ENCODE results near the gene YTHDF2. TPM values are rescaled to one million over a fixed set of nuclear protein-coding genes. Genes with fewer than 3 reads are reported as not detected.
"Not testable (repeated sequence)": the region's sequence is repeated elsewhere in the genome, so short reads cannot be mapped to it uniquely, and the experiment has no call there.

The YTHDF2 gene
- total and polyA plus RNA-seq, 2 of the 13 experiments (the other 11 are each of a cell fraction or from before 2014, with no cell fraction given) = 48.4 to 59.6 TPM

GRCh38 chr1:28736450-28737306 lies at the start of gene YTHDF2 (continued):
- no peak for TF ChIP-seq ZFP36 (IDR thresholded peaks at IDR 0.05; ENCODE audit: borderline replicate concordance, low read depth, low read length, partially characterized antibody)

- CTCF ChIA-PET (ENCODE audit: low intra/inter-chr PET ratio, low total read pairs); H3K36me3 ChIP-seq (replicated peaks in 1 of 2; ENCODE audit: control insufficient read depth in 1 of 2, insufficient read depth in 2 of 2, low read length in 2 of 2); ATAC-seq; H4K20me1 ChIP-seq (ENCODE audit: insufficient read depth, low read length); H2AFZ ChIP-seq (ENCODE audit: low read length); BruUV-seq (replicated peaks); POLR2A ChIA-PET; FAIRE-seq; DNase-seq (ENCODE audit: low spot score); H3K9ac ChIP-seq (ENCODE audit: insufficient read depth, low read depth, low read length); H3K27me3 ChIP-seq (ENCODE audit: control insufficient read depth in 1 of 2, insufficient read depth in 2 of 2, low read length in 2 of 2); intact Hi-C loops (cut with micrococcal nuclease; ENCODE audit: unreplicated experiment); H3K79me2 ChIP-seq (ENCODE audit: insufficient read depth, low read length); H3K27ac ChIP-seq (ENCODE audit: extremely low read length, insufficient read depth, low read length); H3K4me3 ChIP-seq (replicated peaks in 1 of 3; ENCODE audit: insufficient read depth in 1 of 3, low read depth in 2 of 3, low read length in 3 of 3); H3K4me2 ChIP-seq (ENCODE audit: low read depth, low read length); H3K4me1 ChIP-seq (ENCODE audit: insufficient read depth, low read length); in situ Hi-C loops (cut with HindIII; ENCODE audit: extremely low pct_ligation_motif_present, low pct_unique_long_range_greater_than_20kb); H3K9me3 ChIP-seq (ENCODE audit: low read length): not testable (repeated sequence)
- WGBS (ENCODE audit: low lambda C conversion rate) = 100% methylated on average over 1 of the region's 1 CpG
Observed at GRCh38 chr1:28691627-28692026, 45.1 kb upstream of the YTHDF2 start.

- H3K9me3 ChIP-seq (ENCODE audit: low read length) = no peaks in the 10 kb centered on the region
- no peak overlapping the region for H2AFZ ChIP-seq (ENCODE audit: low read length)
- no peak for FAIRE-seq
- no TSS peak for BruUV-seq (replicated peaks)
- H3K4me2 ChIP-seq (ENCODE audit: low read depth, low read length) = no peak overlapping the region
- no peak overlapping the region for H3K4me3 ChIP-seq (replicated peaks in 1 of 3; ENCODE audit: insufficient read depth in 1 of 3, low read depth in 2 of 3, low read length in 3 of 3)
- ChIA-PET POLR2A (no interaction called here), CTCF (ENCODE audit: low intra/inter-chr PET ratio, low total read pairs) (no interaction called here)
- in situ Hi-C loops (cut with HindIII; ENCODE audit: extremely low pct_ligation_motif_present, low pct_unique_long_range_greater_than_20kb) (no loop called here), intact Hi-C loops (cut with micrococcal nuclease; ENCODE audit: unreplicated experiment) (no loop called here)
- H3K27me3 ChIP-seq (ENCODE audit: control insufficient read depth in 1 of 2, insufficient read depth in 2 of 2, low read length in 2 of 2) = no peaks in the 10 kb centered on the region
- no peak overlapping the region for H3K27ac ChIP-seq (ENCODE audit: extremely low read length, insufficient read depth, low read length)
- no peak for ATAC-seq
- no peaks in the 10 kb centered on the region for H3K79me2 ChIP-seq (ENCODE audit: insufficient read depth, low read length)
- DNase-seq (ENCODE audit: low spot score) = no peak
- H3K36me3 ChIP-seq (replicated peaks in 1 of 2; ENCODE audit: control insufficient read depth in 1 of 2, insufficient read depth in 2 of 2, low read length in 2 of 2) = peaks cover 3 to 25% of the 10 kb centered on the region in 2 experiments; a peak in 3 of 5 replicates
- WGBS (ENCODE audit: low lambda C conversion rate) = 75% methylated on average over 3 of the region's 3 CpGs
- H4K20me1 ChIP-seq (ENCODE audit: insufficient read depth, low read length) = no peaks in the 10 kb centered on the region
- H3K4me1 ChIP-seq (ENCODE audit: insufficient read depth, low read length) = no peaks in the 10 kb centered on the region
- H3K9ac ChIP-seq (ENCODE audit: insufficient read depth, low read depth, low read length) = no peak overlapping the region
- no peak for TF ChIP-seq BHLHE40 (IDR thresholded peaks at IDR 0.05; ENCODE audit: low read length)
- TF ChIP-seq LBX2 (CRISPR knock-in tag; IDR thresholded peaks at IDR 0.05; ENCODE audit: borderline replicate concordance) = no peak
- no peak for TF ChIP-seq ZNF33B (CRISPR knock-in tag; IDR thresholded peaks at IDR 0.05)
- TF ChIP-seq FLYWCH1 (CRISPR knock-in tag; IDR thresholded peaks at IDR 0.05) = no peak
- no peak for TF ChIP-seq NBN (conservative IDR thresholded peaks at IDR 0.05)
- TF ChIP-seq PTBP1 (IDR thresholded peaks at IDR 0.05; ENCODE audit: low read depth, low read length, poor library complexity, severe bottlenecking) = no peak
- no peak for TF ChIP-seq GRHL1 (CRISPR knock-in tag; conservative IDR thresholded peaks at IDR 0.05)
- no peak for TF ChIP-seq ZNF550 (CRISPR knock-in tag; IDR thresholded peaks at IDR 0.05; ENCODE audit: borderline replicate concordance)
- TF ChIP-seq KDM5B (CRISPR knock-in tag; IDR thresholded peaks at IDR 0.05; ENCODE audit: borderline replicate concordance) = no peak
Observed at GRCh38 chr1:28703629-28704028, 33.1 kb upstream of the YTHDF2 start.

Measured in HepG2 (cell line).